Psoas muscle (tissue), 8 donors: ENCODE results near the gene FNDC3B. TPM values are rescaled to one million over a fixed set of nuclear protein-coding genes. Genes with fewer than 3 reads are reported as not detected.
A peak's percentile ranks its signal among the peaks of the same experiment; 100 is the strongest.

Experiments used
- ATAC-seq, 4 donors: fragments of 200-7000 bp; cut with Tn5 transposase; one replicate each; pipeline ENCODE4 v1.9.1; 2020; ENCODE audit warnings: moderate library complexity in 3 of 4, mild to moderate bottlenecking in 2 of 4
- DNase-seq, 2 donors: peaks; one replicate each; pipeline ENCODE4 v3.0.0-alpha.2; 2020
- H3K27ac ChIP-seq: fragments of 200-600 bp; one replicate; pipeline ENCODE4 v1.8.0; 2022
- H3K27me3 ChIP-seq, 3 donors: fragments of 200-600 bp in 1 of 3; one replicate each; pipeline versions ENCODE4 v1.6.1 to v1.8.0; 2013 to 2022; ENCODE audit warnings: low read length in 2 of 3, mild to moderate bottlenecking in 2 of 3, moderate library complexity in 1 of 3; ENCODE audit not compliant: insufficient read depth in 3 of 3
- H3K36me3 ChIP-seq, 2 donors: fragments of 200-600 bp in 1 of 2; one replicate each; pipeline versions ENCODE4 v1.6.1 to v1.8.0; 2013 to 2022; ENCODE audit warnings: low read depth in 1 of 2, mild to moderate bottlenecking in 1 of 2, moderate library complexity in 1 of 2; ENCODE audit not compliant: insufficient read depth in 1 of 2
- H3K4me1 ChIP-seq: fragments of 200-600 bp; one replicate; pipeline ENCODE4 v1.8.0; 2022
- H3K4me3 ChIP-seq: fragments of 200-600 bp; one replicate; pipeline ENCODE4 v1.8.0; 2022; ENCODE audit warnings: mild to moderate bottlenecking
- H3K9me3 ChIP-seq: fragments of 200-600 bp; one replicate; pipeline ENCODE4 v1.8.0; 2022
- WGBS, 3 donors: extraction: QIAGEN DNeasy Blood & Tissue Kit; methylation state at CpG; one replicate each; pipeline versions ENCODE4 v1.1.6 to v1.1.7; 2013; 5-methylcytosine and 5-hydroxymethylcytosine counted together
- intact Hi-C, 2 donors: fragments of 100-400 bp; cut with DNase I; formaldehyde crosslinking; loops; one replicate each; pipeline versions ENCODE4 v1.11.0 to v1.14.2; 2022
- polyA plus RNA-seq, 3 donors: library from polyadenylated mRNA; stranded (reverse); fragments of 200-250 nt; gene quantifications; one replicate each; pipeline ENCODE4 v1.2.3, GENCODE V29; 2013
- total RNA-seq, 4 donors: library from RNA; stranded (reverse); fragmentation: NEBNext Ultra II Directional in 2 of 4; extraction: Animal tissue kit (Norgen Biotek cat#: 25700) in 2 of 4; gene quantifications; one replicate each; pipeline versions ENCODE4 v1.2.1 to v1.2.4, GENCODE V29; 2021 to 2023
- TF ChIP-seq, protein P1 (sequence below): fragments of 200-600 bp; IDR thresholded peaks from one replicate; pipeline ENCODE4 v1.8.0; 2022; ENCODE audit warnings: antibody characterized with exemption
- donor health status: healthy with polysubstance abuse.
- donor health status: DM: no; HTN: no; CAD: no; lungs with moderate emphysema.
- donor health status: Bipolar disorder and iron deficiency.
- donor health status: healthy.
- donor health status: DM: yes; HTN: yes; CAD: no.
- donor health status: DM: no; HTN: no; CAD: no.
- donor health status: DM: no; HTN: no; CAD: no.
- donor health status: DM: yes; HTN: yes; CAD: no.

FNDC3B gene
- total and polyA plus RNA-seq, 7 donors, result 12.4 to 133 (median 50.8) TPM

DNA sequence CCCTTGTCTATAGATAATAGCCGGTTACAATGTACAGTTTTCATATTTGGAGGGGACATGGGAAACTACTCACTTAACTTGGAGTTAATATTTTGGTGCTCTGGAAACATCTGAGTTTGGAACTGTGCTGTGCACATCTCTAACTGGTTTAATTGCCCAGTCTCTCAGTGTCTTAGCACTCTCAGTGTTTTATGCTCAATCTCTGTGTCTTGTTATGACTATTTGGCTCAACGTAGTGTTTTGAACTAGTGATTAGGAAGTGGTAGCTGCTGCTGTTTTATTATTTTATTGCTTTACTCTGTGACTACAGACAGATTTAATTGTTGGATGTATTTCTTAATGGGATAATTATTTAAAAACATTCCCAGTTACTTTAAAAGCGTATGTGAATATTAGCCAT, 17.0 kb downstream of the FNDC3B start:
- Histone ChIP-seq H3K27me3 (no peaks in the 10 kb centered on the region), H3K36me3 (peaks cover 0 to 16% of the 10 kb centered on the region in 2 donors), H3K4me3 (no peak overlapping the region), H3K4me1 (peaks cover 64% of the 10 kb centered on the region), H3K9me3 (no peaks in the 10 kb centered on the region), H3K27ac (peak overlapping the region; percentile 30)
- TF ChIP-seq, protein P1, sequence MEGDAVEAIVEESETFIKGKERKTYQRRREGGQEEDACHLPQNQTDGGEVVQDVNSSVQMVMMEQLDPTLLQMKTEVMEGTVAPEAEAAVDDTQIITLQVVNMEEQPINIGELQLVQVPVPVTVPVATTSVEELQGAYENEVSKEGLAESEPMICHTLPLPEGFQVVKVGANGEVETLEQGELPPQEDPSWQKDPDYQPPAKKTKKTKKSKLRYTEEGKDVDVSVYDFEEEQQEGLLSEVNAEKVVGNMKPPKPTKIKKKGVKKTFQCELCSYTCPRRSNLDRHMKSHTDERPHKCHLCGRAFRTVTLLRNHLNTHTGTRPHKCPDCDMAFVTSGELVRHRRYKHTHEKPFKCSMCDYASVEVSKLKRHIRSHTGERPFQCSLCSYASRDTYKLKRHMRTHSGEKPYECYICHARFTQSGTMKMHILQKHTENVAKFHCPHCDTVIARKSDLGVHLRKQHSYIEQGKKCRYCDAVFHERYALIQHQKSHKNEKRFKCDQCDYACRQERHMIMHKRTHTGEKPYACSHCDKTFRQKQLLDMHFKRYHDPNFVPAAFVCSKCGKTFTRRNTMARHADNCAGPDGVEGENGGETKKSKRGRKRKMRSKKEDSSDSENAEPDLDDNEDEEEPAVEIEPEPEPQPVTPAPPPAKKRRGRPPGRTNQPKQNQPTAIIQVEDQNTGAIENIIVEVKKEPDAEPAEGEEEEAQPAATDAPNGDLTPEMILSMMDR, result no peak
- ATAC-seq (no peak), DNase-seq (no peak)
- intact Hi-C loops, result no loop called here
- 63 to 81% (median 65%) methylated on average over 3 of the region's 3 CpGs for whole genome bisulfite sequencing, 3 donors

DNA sequence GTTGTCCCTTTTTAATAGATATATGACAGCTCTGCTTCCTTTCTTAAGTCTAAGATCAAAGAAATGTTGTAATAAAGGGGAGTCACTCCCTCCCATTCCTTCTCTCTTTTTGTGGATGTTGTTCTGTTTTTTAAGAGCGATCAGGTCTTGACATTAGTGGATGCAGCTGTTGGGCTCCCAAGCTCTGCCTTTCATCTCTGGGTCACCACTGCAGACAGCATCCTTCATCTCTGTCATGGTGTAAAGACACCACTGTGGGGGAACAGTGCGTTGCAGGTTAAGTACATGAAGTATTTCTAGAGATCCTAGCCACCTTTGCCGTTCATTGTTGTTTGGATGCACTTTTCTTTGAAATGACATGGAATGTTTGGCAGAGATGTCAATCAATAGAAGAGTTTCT, 17.7 kb downstream of the FNDC3B start:
- intact Hi-C loops, result no loop called here
- no peaks in the 10 kb centered on the region for H3K27me3 ChIP-seq
- H3K36me3 ChIP-seq, result peaks cover 0 to 10% of the 10 kb centered on the region in 2 donors
- WGBS, 3 donors, result 43 to 60% (median 55%) methylated on average over 3 of the region's 3 CpGs
- no peaks in the 10 kb centered on the region for H3K9me3 ChIP-seq
- no peak overlapping the region for H3K27ac ChIP-seq
- H3K4me3 ChIP-seq, result no peak overlapping the region
- peaks cover 66% of the 10 kb centered on the region for H3K4me1 ChIP-seq
- ATAC-seq, result no peak
- TF ChIP-seq, protein P1, result no peak
- no peak for DNase-seq

DNA sequence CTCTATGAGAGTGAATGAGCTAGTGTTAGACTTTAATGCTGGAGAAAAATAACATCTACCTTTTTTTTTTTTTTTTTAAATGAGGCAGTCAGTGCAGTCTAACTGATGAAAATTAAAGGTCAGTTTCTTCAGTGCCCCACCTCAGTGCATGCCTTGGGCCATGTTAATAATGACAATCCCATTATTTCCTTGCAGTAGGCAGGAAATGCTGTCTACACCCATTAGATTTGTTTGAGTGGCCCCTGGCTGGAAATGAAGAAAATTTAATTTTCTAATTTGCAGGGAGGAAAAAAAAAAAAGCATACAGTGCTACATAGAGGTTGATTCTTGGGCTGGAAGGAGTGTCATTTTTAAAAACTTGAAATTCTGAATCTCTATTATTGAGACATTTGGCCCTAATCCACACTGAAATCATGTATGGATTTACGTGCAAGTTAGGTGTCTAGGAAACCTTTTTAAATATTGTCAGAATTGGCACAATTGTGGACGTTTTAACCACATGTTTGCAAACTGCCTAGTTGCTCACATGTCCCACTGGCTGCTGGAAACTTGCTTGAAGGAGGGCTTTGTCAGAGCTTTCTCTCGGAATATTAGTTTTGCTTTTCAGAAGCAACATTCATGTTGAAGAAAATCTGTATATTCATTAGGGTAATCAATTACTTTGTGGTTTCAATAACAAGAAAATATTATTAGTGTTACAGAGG, 18.4 kb downstream of the FNDC3B start:
- Histone ChIP-seq H3K36me3 (peaks cover 0 to 3% of the 10 kb centered on the region in 2 donors), H3K27ac (no peak overlapping the region), H3K4me3 (no peak overlapping the region), H3K4me1 (peaks cover 67% of the 10 kb centered on the region), H3K9me3 (no peaks in the 10 kb centered on the region), H3K27me3 (no peaks in the 10 kb centered on the region)
- TF ChIP-seq, protein P1, result no peak
- ATAC-seq, result no peak
- intact Hi-C loops, result no loop called here
- 52 to 58% (median 57%) methylated on average over 3 of the region's 3 CpGs for WGBS, 3 donors
- DNase-seq, result no peak

DNA sequence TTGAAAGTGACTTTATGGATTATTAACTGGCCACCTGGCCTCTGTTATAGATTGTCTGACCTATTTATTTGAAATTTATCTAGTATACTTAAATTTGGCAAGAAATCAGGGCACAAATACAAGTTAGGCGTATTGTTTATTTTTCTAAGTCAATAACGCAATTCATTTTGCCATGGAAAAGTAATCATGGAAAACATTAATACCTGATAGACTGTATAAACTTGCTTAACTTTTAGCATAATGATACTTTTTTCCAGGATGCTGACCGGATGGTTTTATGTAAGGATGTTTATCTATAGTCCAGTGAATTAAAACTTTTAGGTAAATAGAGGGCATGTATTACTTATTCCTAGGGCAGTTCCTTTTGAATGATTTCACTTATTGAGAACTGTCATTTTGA, 20.2 kb downstream of the FNDC3B start:
- 81 to 86% (median 83%) methylated on average over 3 of the region's 3 CpGs for WGBS, 3 donors
- peaks cover 61% of the 10 kb centered on the region for H3K4me1 ChIP-seq

More for the DNA sequence above, 20.2 kb downstream of the FNDC3B start:
- no peak for DNase-seq
- H3K36me3 ChIP-seq, result no peaks in the 10 kb centered on the region
- intact Hi-C loops, result no loop called here
- H3K4me3 ChIP-seq, result no peak overlapping the region
- TF ChIP-seq, protein P1, result no peak
- no peaks in the 10 kb centered on the region for H3K9me3 ChIP-seq
- no peak overlapping the region for H3K27ac ChIP-seq
- no peaks in the 10 kb centered on the region for H3K27me3 ChIP-seq
- ATAC-seq, result no peak
